ENCODE results near the gene LGALS9. TPM values are rescaled to one million over a fixed set of nuclear protein-coding genes. Genes with fewer than 3 reads are reported as not detected.

The LGALS9 gene
- total RNA-seq, 4 donors from 2014 or later: 36.3 to 172 (median 54.3) TPM

DNA sequence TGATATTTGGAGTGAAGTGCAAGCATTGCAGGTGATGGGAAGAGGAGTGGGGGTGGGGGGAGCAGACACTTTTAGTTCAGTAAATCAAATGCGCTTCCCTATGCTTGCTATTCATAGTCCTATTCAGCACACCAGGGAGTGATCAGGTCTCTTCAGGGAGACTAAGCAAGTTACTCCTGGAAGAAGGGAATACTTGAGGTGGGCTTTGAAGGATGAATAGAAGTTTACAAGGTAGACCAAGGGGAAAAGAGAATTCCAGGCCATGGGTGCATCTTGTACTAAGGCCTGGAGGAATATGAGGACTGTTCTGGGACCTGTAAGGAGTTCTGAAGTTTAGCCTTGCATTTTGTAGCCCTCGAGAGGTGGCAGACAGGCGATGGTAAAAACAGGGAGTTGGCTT, 40.1 kb upstream of the LGALS9 start:
- ATAC-seq (ENCODE audit: low FRiP score): no peak
- DNase-seq (ENCODE audit: low spot score): no peak
- TF ChIP-seq CTCF (IDR thresholded peaks at IDR 0.05): no peak

GRCh38 chr17:27591986-27592385, 39.0 kb upstream of the LGALS9 start:
- TF ChIP-seq CTCF (IDR thresholded peaks at IDR 0.05): no peak
- ATAC-seq (ENCODE audit: low FRiP score): no peak

DNA sequence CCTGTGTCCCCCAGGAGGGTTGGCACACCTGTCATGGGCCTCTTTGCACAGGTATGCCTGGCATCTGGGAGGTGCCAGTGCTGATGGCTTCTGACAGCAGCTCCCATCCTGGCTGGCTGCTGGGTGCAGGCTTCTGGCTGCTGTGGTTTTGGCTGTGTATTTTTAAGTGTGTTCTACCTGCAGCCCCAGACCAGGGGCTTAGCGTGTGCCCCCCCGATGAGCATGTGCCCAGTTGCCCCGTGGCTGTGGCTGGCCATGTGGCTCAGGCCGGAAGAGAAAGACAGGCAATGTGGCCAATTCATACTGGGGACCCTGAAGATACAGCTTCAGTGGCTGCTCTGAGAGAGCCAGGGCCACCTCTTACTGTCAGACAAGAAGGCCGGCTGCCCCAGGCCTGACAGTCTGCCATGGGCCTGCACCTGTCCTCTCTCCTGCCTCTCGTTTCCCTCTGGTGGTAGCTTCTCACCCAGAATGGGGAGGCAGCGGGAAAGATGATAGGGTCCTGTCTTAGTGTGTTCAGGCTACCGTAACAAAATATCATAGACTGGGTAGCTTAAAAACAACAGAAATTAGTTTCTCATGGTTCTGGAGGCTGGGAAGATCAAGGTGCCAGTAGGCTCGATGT, 37.6 kb upstream of the LGALS9 start:
- ATAC-seq (ENCODE audit: low FRiP score) (no peak), DNase-seq (ENCODE audit: low spot score) (no peak)
- TF ChIP-seq CTCF (IDR thresholded peaks at IDR 0.05): no peak

More at GRCh38 chr17:27591986-27592385, 39.0 kb upstream of the LGALS9 start:
- no peak for DNase-seq (ENCODE audit: low spot score)

DNA sequence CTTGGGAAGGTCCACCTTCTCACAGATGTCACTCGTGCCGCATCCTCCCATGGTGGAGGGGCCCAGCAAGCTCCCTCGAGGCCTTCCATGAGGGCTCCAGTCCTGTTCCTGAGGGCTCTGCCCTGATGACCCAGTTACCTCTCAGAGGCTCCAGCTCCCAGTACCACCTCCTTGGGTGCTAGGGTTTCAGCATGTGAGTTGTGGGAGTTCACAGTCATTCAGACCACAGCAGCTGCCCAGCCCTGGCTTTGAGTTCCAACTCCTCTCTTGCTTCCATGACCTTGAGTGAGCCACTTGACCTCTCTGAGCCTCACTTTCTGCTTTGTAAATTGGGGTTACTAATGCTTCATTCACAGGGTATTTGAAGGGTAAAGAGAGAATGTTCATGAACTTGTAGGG, 37.1 kb upstream of the LGALS9 start:
- ATAC-seq (ENCODE audit: low FRiP score) (no peak), DNase-seq (ENCODE audit: low spot score) (no peak)
- no peak for TF ChIP-seq CTCF (IDR thresholded peaks at IDR 0.05)

GRCh38 chr17:27595208-27595607, 35.8 kb upstream of the LGALS9 start:
- no peak for TF ChIP-seq CTCF (IDR thresholded peaks at IDR 0.05)
- DNase-seq (ENCODE audit: low spot score): no peak
- ATAC-seq (ENCODE audit: low FRiP score): no peak

DNA sequence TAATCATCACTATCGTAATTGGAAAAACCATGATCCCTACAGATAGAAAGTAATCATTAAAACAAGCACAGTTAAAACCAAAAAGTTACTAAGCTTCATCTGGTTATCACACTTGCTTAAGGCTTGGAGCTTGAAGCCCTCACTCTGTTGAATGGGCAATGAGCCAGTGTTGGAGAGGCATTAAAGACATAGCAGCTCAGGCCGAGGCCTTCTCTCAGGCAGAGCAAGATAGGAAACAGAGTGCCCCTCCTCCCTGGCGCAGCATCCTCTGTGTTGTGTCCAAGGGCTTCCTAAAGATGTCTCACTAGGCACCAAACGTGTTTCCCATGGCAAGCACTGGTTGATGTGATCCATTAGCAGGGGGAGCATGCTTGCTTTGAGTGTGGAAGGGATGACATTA, 34.9 kb upstream of the LGALS9 start:
- ATAC-seq (ENCODE audit: low FRiP score) (no peak), DNase-seq (ENCODE audit: low spot score) (no peak)
- TF ChIP-seq CTCF (IDR thresholded peaks at IDR 0.05): no peak

GRCh38 chr17:27596566-27597187, 34.3 kb upstream of the LGALS9 start:
- ATAC-seq (ENCODE audit: low FRiP score) (no peak), DNase-seq (ENCODE audit: low spot score) (no peak)
- no peak for TF ChIP-seq CTCF (IDR thresholded peaks at IDR 0.05)
